Panc1 (cell line): ENCODE results near the gene DVL1.

ENCODE experiments used
- POLR2AphosphoS5 ChIP-seq: IDR thresholded peaks from 2 replicates; pipeline ENCODE4 v1.6.1; 2012; ENCODE audit warnings: mild to moderate bottlenecking, low read depth, low read length, moderate library complexity
- SIN3A ChIP-seq: IDR thresholded peaks from 2 replicates; pipeline ENCODE4 v1.6.1; 2012; ENCODE audit warnings: low read depth, mild to moderate bottlenecking, low read length, moderate library complexity, borderline replicate concordance; ENCODE audit not compliant: insufficient read depth
- TF ChIP-seq, protein P1 (sequence below): fragments of 450-650 bp; IDR thresholded peaks from 2 replicates; pipeline ENCODE4 v1.5.1; 2017; ENCODE audit warnings: mild to moderate bottlenecking

DNA sequence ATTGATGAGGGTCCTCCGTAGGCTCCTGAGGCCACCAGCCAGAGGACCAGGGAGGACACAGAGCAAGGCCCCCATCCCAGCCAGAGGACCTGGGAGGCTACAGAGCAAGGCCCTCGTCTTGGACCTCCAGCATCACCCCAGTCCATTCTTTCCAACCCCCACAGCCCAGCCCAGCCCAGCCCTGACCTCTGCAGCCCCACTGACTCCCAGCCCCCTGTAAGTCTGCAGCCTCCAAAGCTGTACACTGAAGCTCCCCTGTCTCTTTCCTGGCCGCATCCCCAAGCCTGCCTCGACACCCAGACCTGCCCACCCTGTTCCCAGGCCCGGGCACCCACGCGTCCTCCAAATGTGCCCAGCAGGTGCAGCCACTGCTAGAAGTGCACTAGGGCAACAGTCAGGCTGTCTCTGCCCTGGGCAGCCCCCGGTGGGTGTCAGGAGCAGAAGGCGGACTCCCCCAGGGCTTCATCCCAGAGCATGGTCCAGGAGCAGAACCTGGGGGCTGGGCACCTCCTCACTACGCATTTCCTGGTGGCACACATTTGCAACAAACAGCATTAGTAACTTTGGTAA lies 2.1 kb downstream of the DVL1 start:
- TF ChIP-seq SIN3A (no peak), POLR2AphosphoS5 (no peak)
- TF ChIP-seq, protein P1, sequence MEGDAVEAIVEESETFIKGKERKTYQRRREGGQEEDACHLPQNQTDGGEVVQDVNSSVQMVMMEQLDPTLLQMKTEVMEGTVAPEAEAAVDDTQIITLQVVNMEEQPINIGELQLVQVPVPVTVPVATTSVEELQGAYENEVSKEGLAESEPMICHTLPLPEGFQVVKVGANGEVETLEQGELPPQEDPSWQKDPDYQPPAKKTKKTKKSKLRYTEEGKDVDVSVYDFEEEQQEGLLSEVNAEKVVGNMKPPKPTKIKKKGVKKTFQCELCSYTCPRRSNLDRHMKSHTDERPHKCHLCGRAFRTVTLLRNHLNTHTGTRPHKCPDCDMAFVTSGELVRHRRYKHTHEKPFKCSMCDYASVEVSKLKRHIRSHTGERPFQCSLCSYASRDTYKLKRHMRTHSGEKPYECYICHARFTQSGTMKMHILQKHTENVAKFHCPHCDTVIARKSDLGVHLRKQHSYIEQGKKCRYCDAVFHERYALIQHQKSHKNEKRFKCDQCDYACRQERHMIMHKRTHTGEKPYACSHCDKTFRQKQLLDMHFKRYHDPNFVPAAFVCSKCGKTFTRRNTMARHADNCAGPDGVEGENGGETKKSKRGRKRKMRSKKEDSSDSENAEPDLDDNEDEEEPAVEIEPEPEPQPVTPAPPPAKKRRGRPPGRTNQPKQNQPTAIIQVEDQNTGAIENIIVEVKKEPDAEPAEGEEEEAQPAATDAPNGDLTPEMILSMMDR = no peak
